Dedifferentiated amniotic fluid mesenchymal stem cell (primary cell): ENCODE measurements around the gene GAS2L2.
"Not testable (repeated sequence)": the region's sequence is repeated elsewhere in the genome, so short reads cannot be mapped to it uniquely, and the experiment has no call there.

Source experiments
- DNase-seq: peaks from one replicate; pipeline ENCODE4 v3.0.0-alpha.2; 2016; ENCODE audit errors: extremely low spot score

The GAS2L2 gene

DNA sequence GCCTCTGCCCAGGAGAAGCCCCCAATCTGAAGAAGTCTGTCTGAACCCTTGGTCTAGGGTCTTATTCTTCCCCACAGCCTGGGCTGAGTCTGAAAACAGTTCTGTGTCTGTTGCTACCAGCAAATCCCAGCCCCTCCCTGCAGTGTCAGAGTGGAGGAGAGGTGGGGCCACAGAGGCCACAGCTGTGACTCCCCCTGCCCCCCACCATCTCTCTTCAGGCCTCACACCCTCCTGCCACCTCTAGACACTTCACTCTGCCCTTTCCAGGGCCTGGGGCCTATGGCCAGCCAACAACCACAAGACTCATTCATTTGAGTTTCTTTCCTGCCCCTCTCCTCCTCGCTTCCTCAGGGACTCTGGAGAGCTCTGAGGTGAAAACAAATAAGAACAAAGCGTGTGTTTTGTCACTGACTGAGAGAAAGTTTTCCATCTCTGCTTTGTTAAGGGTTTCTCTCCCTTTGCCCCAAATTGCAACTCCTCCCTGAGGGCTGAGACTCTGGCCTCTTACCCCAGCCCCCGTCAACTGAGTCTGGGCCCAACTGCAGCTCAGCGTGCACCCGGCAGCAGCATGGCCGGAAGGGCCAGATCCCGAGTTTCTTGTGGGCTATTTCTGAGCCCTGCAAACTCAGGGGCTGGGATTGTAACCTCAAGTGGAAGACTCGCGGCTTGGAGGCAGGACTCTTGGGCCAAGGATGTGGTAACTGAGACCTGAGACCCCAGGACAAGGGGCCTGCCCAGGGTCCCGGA lies 20.8 kb upstream of the GAS2L2 start:
- no peak for DNase-seq

GRCh38 chr17:35773129-35773528 lies 20.1 kb upstream of the GAS2L2 start:
- DNase-seq: no peak

- DNase-seq: no peak
Measured at GRCh38 chr17:35769895-35770486, 17.0 kb upstream of the GAS2L2 start.

DNA sequence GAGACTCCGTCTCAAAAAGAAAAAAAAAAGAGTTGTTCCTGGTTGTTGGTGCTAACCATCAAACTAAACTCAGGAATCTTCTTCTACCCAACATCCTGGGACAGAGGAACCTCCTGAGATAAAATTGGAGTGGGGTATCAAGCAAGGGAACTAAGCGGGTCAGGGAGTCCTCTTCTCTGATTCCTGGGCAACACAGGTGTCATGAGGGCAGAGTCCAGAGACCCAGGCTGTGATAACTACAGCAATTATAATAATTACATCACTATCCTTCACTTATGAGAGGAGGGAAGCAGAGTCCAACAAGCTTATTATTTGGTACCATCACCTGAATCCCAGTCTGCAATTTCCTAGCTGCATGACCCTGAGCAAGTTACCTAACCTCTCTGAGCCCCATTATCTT lies 15.8 kb upstream of the GAS2L2 start:
- DNase-seq: no peak

DNA sequence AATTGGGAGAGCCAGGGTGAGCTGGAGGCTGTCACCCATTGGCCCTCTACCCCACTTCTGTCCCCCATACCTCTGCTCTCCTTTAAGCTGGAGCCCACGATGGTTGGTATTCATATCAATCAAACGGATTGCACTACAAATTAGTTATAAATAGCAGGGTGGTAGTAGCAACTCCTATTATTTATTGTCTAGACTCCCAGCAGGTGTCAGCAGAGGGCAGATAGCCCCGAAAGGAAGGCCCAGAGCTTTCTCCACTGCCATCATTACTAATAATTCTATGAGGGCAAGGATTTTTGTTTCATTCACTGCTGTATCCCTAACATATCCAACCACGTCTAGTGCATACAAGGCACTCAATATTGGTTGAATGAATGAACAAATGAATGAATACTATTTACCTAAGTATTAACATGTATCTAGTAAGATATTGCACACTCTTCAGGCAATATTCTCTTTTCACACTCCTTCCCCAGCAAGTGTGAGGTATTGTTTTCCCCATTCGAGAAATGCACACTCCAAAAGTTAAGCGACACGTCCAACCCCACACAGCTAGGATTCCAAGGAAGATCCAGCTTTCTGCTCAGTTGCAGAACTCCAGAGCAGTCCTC lies 14.0 kb upstream of the GAS2L2 start:
- peak; percentile 53 for DNase-seq

DNA sequence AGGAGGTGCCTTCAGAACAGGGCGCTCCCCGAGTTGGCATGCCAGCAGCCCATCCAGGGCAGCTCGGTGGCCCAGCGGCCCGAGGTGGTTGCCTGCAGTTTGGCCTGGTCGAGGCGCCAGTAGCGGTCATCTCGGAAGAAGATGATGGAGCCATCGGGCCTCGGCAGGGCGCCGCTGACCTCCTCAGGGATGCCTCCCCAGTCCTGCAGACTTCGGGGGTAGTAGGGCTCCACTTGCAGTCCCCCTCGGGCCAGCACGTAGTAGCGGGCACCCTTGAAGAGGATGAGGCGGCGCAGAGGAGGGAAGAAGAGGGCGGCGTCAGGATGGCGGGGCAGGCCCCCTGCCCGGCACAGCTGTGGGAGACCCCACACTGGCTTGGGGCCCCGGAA lies 13.4 kb upstream of the GAS2L2 start:
- DNase-seq: no peak

DNA sequence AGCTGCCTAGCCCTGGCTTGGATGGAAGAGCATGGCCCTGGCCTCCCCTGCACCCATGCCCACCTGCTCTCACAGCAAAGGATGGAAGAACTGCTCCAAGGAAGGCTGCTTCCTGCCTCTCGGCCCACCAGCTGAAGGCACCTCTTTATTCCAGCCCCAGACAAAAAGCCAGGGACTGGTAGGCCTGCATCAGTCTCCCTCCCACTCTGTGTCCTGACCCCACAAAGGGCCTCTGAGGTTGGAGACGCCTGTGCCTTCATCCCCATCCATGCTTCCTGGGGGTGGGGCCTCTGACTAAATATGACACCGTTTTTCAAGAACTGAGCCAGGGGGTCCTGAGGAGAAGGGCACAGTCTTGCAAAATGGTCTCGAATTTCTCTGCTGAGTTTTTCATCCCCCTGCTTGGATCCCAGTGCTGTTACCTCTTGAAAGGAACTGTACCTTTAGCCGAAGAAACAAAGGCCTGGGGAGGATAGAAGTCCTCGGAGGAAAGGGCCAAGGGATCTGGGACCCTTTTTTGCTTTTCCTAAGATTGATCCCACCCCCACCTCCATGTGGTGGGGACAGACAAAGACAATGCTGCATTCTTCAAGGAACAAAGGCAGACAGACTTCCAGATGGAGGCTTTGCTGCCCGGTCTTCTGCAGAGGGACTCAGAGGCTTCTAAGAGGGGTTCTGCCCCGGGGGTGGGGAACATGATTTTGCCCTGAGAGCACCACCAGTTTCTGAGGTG lies 12.9 kb upstream of the GAS2L2 start:
- DNase-seq: no peak

- DNase-seq: no peak
Measured at GRCh38 chr17:35765086-35765710, 12.2 kb upstream of the GAS2L2 start.

- peak; percentile 47 for DNase-seq
Measured at GRCh38 chr17:35764123-35764991, 11.3 kb upstream of the GAS2L2 start.

DNA sequence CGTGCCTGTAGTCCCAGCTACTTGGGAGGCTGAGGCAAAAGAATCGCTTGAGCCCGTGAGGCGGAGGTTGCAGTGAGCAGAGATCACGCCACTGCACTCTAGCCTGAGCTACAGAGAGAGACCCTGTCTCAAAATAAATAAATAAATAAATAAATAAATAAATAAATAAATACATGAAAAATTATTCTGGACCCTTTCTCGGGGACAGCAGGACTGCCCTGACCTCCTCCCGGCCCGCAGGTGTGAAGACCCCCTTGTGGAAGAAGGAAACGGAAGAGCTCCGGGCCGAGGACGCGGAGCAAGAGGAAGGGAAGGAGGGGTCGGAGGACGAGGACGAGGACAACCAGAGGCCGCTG lies 10.7 kb upstream of the GAS2L2 start:
- DNase-seq: no peak

DNA sequence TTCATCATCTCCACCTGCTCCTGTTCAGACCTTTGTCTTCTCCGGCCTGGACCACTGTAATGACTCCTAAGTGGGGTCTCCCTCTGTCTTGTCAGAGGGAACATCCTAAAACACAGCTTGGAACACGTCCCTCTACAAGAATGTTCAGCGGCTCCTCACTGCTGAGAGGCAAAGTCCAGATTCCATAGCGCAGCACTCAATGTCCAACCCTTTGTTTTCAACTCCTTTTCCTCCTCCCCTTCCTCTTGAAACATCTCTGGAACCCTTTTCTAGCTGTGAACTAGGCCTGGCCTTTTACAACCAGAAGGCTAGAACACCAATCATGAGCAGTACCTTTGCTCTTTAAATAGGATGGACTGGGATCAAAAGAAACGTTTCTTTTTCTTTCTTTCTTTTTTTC lies 8.6 kb upstream of the GAS2L2 start:
- DNase-seq: no peak

- DNase-seq: no peak
Measured at GRCh38 chr17:35760587-35760986, 7.5 kb upstream of the GAS2L2 start, which contains the start of gene C17orf50. C17orf50 (plus strand) TSS chr17:35760887; CDS start chr17:35760942, 55 bp downstream.

GRCh38 chr17:35757243-35757642 lies 4.2 kb upstream of the GAS2L2 start:
- no peak for DNase-seq

DNA sequence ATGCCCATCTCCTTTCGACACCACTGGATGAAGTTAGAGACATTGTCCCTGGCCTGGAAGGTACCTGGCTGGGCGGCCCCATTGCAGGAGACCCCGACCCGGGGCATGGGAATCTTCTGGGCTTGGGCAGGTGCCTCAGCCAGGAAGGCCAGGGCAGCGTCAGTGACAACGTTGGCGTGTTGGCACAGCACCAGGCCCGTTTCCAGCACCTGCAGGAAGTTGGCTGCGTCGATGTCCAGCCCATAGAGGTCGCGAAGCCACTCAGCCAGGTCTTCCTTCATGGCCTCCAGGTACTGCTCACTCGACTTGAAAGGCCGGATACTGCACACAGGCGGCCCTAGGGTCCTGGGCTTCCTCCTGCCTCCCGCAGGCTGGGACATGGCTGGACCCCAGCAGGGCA lies 568 bp downstream of the GAS2L2 start:
- DNase-seq: no peak

DNA sequence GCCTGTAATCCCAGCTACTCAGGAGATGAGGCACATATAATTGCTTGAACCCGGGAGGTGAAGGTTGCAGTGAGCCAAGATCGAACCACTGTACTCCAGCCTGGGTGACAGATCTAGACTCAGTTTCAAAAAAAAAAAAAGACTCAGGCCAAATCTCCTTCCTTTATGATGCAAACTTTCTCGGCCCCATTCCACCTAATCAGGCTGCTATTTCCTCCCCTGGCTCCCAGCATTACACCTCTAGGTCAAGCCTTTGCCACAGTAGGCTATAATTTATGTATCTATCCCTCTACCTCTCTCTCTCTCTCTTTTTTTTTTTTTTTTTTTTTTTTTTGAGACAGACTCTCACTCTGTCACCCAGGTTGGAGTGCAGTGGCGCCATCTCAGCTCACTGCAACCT lies 1.5 kb downstream of the GAS2L2 start:
- DNase-seq: not testable (repeated sequence)

GRCh38 chr17:35750526-35751395 lies 2.3 kb downstream of the GAS2L2 start:
- DNase-seq: no peak

DNA sequence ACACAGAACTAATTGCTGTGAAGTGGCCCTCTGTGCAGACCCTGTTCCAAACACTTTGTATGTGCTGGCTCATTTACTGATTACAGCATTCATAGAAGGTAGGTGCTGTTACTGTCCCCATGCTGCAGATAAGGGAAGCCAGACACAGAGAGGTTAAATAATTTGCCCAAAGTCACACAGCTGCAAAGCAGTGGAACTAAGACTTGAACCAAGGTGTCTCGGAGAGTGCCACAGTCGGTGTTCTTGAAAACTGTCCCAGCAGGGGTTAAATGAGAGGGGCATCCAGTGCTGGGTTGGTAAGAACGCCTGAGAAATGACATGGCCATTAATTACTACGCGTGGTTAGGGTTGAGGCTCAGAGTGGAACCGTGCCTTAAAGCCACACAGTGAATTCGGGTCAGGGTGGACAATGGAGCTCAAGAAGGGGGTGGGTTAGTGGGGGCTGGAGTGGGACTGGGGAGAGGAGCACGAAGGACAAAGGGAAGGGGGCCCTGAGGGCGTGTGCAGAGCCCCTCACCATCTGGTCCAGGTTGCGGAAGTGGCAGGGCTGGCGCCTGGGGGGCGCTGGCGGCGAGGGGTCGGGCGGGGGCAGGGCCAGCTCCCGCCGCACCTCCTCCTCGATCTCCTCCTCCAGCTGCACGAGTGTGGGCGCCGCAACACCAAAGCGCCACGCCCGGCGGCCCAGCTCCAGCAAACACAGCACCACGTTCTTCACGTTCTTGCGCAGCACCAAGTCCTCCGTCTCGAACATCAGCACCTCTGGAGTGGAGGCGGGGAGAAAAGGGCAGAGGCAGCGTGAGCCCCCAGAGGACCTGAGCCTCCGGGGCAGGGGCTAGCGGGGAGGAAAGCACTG lies 3.3 kb downstream of the GAS2L2 start:
- no peak for DNase-seq

DNA sequence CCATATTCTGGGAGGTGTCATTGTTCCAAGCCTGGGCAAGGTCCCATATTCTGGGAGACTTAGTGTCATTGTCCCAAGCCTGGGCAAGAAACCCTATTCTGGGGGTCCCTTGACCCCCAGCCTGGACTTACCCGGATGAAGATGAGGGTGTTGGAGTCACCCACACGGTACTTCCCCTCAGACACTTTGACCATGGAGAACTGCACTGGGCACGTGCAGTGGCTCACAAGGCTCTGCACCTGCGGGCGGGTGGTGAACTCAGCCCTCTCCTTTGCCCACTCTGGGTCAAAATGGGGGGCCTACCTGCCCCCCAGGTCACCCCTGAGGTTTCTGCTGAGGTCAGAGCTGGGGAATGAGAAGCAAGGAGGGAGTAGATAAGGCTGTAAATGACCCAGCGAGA lies 4.1 kb downstream of the GAS2L2 start:
- DNase-seq: no peak

DNA sequence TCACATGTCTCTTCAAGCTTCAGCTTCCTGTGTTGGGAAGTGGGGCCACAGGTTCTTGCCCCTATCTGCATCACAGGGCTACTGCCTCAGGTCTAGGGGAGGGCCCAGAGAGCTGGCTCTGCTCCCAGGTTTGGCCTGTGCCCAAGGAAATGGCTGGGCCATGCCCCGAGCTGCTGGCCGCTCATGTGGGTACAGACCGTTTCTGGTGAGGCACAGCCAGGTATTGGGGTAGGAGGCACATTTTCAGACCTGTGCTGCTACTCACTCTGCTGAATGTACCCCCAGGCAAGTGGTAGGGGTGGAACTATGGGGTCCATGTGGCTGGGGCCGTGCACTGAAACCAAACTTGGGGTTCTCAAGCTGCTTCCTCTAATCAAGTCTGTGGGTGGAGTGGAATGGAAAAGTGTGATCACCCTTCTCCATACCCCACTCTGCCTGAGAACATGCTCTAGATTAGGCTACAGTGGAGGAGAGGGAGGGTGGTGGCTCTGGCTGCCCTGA lies 4.6 kb downstream of the GAS2L2 start:
- no peak for DNase-seq
